AG04449 (cell line): Measurements from ENCODE around the gene SPINK7.

Experiments
- CTCF ChIA-PET: fragments of 350-600 bp; formaldehyde crosslinking; extraction: SDS; loops from one replicate; lab custom pipeline; 2021; ENCODE audit warnings: antibody characterized with exemption; lab: Yijun Ruan, JAX
- POLR2A ChIA-PET: fragments of 400-600, 350-600 bp; formaldehyde crosslinking; extraction: SDS; loops from one replicate; lab custom pipeline; 2020; ENCODE audit warnings: antibody characterized with exemption, inconsistent platforms; lab: Yijun Ruan, JAX
- DNase-seq: peaks from one replicate; pipeline ENCODE4 v3.0.0-alpha.2; 2010; ENCODE audit warnings: low read depth, low spot score
- H3K4me3 ChIP-seq: 2 replicates; pipeline ENCODE4 v1.5.1; 2011; ENCODE audit warnings: low read depth, mild to moderate bottlenecking, control low read depth, low read length
- TF ChIP-seq, protein P1 (sequence below): IDR thresholded peaks from one replicate; pipeline ENCODE4 v1.5.1; 2011; ENCODE audit warnings: mild to moderate bottlenecking, moderate library complexity, low read length, control low read depth, inconsistent platforms; ENCODE audit not compliant: insufficient read depth; ENCODE audit errors: missing control alignments

Gene SPINK7

DNA sequence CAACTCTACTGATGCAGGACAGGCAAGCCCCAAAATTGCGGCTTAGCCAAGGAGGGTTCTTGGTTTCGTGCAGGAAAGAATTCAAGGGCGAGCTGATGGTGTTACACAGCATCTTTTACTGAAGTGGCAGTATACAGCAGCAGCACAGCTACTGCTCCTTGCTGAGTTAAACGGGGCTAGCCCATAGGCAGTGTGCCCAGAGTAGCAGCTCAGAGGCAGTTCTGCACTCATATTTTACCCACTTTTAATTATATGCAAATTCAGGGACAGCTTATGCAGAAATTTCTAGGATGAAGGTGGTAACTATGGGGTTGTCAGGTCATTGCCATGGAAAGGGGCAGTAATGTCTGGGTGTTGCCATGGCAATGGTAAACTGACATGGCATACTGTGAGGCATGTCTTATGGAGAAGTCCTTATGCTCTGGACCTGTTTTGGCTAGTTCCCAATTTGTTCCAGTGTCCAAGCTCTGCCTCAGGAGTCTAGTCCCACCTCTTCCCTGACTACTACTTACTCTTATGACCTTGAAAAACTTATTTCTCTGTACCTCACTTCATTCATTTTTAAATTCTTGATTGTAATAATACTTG, 21.1 kb downstream of the SPINK7 start:
- TF ChIP-seq, protein P1, sequence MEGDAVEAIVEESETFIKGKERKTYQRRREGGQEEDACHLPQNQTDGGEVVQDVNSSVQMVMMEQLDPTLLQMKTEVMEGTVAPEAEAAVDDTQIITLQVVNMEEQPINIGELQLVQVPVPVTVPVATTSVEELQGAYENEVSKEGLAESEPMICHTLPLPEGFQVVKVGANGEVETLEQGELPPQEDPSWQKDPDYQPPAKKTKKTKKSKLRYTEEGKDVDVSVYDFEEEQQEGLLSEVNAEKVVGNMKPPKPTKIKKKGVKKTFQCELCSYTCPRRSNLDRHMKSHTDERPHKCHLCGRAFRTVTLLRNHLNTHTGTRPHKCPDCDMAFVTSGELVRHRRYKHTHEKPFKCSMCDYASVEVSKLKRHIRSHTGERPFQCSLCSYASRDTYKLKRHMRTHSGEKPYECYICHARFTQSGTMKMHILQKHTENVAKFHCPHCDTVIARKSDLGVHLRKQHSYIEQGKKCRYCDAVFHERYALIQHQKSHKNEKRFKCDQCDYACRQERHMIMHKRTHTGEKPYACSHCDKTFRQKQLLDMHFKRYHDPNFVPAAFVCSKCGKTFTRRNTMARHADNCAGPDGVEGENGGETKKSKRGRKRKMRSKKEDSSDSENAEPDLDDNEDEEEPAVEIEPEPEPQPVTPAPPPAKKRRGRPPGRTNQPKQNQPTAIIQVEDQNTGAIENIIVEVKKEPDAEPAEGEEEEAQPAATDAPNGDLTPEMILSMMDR = no peak
- CTCF ChIA-PET = no interaction called here
- POLR2A ChIA-PET = no interaction called here

GRCh38 chr5:148335259-148335658, 23.0 kb downstream of the SPINK7 start, which contains the start of gene SPINK9:
SPINK9 (plus strand) TSS chr5:148335559; CDS start chr5:148335614, 55 bp downstream.
- no peak for DNase-seq
- CTCF ChIA-PET = no interaction called here
- TF ChIP-seq, protein P1 = no peak
- POLR2A ChIA-PET = no interaction called here
- no peak within 1 kb of the TSS for H3K4me3 ChIP-seq

More for the DNA sequence above, 21.1 kb downstream of the SPINK7 start:
- no peak overlapping the region for H3K4me3 ChIP-seq
- no peak for DNase-seq

- TF ChIP-seq, protein P1 = no peak
- CTCF ChIA-PET = no interaction called here
- no peak for DNase-seq
- no peak overlapping the region for H3K4me3 ChIP-seq
- POLR2A ChIA-PET = no interaction called here
Observed at GRCh38 chr5:148336704-148337435, 24.6 kb downstream of the SPINK7 start.

- H3K4me3 ChIP-seq = no peak overlapping the region
- ChIA-PET CTCF (interaction anchor here (1.3 kb wide), 1 partner anchor 32 kb away, joined by 3 read pairs; no protein-coding TSS in a partner anchor), POLR2A (no interaction called here)
- TF ChIP-seq, protein P1 = no peak
- DNase-seq = no peak
Observed at GRCh38 chr5:148342371-148343045, 30.3 kb downstream of the SPINK7 start.

GRCh38 chr5:148343046-148343407, 30.8 kb downstream of the SPINK7 start:
- POLR2A ChIA-PET = no interaction called here

More at GRCh38 chr5:148343046-148343407, 30.8 kb downstream of the SPINK7 start:
- no peak overlapping the region for H3K4me3 ChIP-seq
- CTCF ChIA-PET = no interaction called here
- DNase-seq = no peak
- TF ChIP-seq, protein P1 = no peak
